LHCN-M2 (cell line): ENCODE results near the gene RPS5. TPM values are rescaled to one million over a fixed set of nuclear protein-coding genes. Genes with fewer than 3 reads are reported as not detected.
A peak's percentile ranks its signal among the peaks of the same experiment; 100 is the strongest.
"Not testable (repeated sequence)": the region's sequence is repeated elsewhere in the genome, so short reads cannot be mapped to it uniquely, and the experiment has no call there.

Experiments
- DNase-seq: peaks from one replicate; pipeline ENCODE4 v3.0.0-alpha.2; 2012; ENCODE audit warnings: low read depth
- polyA plus RNA-seq: library from polyadenylated mRNA; unstranded; fragments of >200 nt; gene quantifications from one replicate; pipeline ENCODE4 v1.2.1, GENCODE V29; 2012; ENCODE audit warnings: missing spikeins
- total RNA-seq: library from RNA; depleted of rRNA; stranded (reverse); fragments of >200 nt; gene quantifications from 2 replicates; pipeline ENCODE4 v1.2.3, GENCODE V29; 2014; rRNA removed

Gene RPS5
- total RNA-seq: 1,719 and 2,296 TPM in 2 replicates
- 1,753 TPM for polyA plus RNA-seq

- DNase-seq: peak; percentile 99
Measured at GRCh38 chr19:58386576-58387337, at the start of gene RPS5. Gene RPS5 (plus strand): TSS chr19:58387269. CDS start chr19:58388138, 869 bp downstream.

GRCh38 chr19:58338336-58338735, 48.7 kb upstream of the RPS5 start:
- DNase-seq: no peak

- peak; percentile 10 for DNase-seq
Measured at GRCh38 chr19:58338825-58339558, 48.1 kb upstream of the RPS5 start.

GRCh38 chr19:58345558-58345957, 41.5 kb upstream of the RPS5 start:
- no peak for DNase-seq

- peak; percentile 63 for DNase-seq
Measured at GRCh38 chr19:58346961-58347929, 39.8 kb upstream of the RPS5 start.

- DNase-seq: not testable (repeated sequence)
Measured at GRCh38 chr19:58348080-58348479, 39.0 kb upstream of the RPS5 start.

GRCh38 chr19:58349590-58349989, 37.5 kb upstream of the RPS5 start:
- DNase-seq: no peak

GRCh38 chr19:58350001-58350861, 36.8 kb upstream of the RPS5 start:
- no peak for DNase-seq

GRCh38 chr19:58350871-58351557, 36.1 kb upstream of the RPS5 start:
- no peak for DNase-seq

- no peak for DNase-seq
Measured at GRCh38 chr19:58351558-58351878, 35.6 kb upstream of the RPS5 start.

GRCh38 chr19:58351990-58352755, 34.9 kb upstream of the RPS5 start:
- DNase-seq: no peak

GRCh38 chr19:58352760-58353671, 34.1 kb upstream of the RPS5 start, which contains the start of gene A1BG:
Gene A1BG (minus strand): TSS chr19:58353492. CDS start chr19:58353437, 55 bp downstream.
- no peak for DNase-seq

GRCh38 chr19:58353717-58354477, 33.2 kb upstream of the RPS5 start:
- no peak for DNase-seq

- DNase-seq: no peak
Measured at GRCh38 chr19:58354478-58355030, 32.5 kb upstream of the RPS5 start.

GRCh38 chr19:58355215-58355796, 31.8 kb upstream of the RPS5 start:
- DNase-seq: no peak

GRCh38 chr19:58355908-58356765, 30.9 kb upstream of the RPS5 start:
- peak; percentile 29 for DNase-seq
